Measurements from ENCODE around the gene FBXO30. TPM values are rescaled to one million over a fixed set of nuclear protein-coding genes. Genes with fewer than 3 reads are reported as not detected.

Gene FBXO30
- total and polyA plus RNA-seq, 10 of the 15 experiments (the other 5 are each of a cell fraction or from before 2014, with no cell fraction given), result 1.7 to 6.9 (median 5.3) TPM

GRCh38 chr6:145844933-145845540 is 30.4 kb upstream of the FBXO30 start:
- intact Hi-C loops (cut with micrococcal nuclease; ENCODE audit: unreplicated experiment), result no loop called here
- RAD21 ChIA-PET (ENCODE audit: unreplicated experiment), result no interaction called here
- POLR2A ChIA-PET, result interaction anchor here (0.9 kb wide), 1 partner anchor 88 kb away, joined by 3 read pairs; no protein-coding TSS in a partner anchor
- DNase-seq (ENCODE audit: low read depth, low spot score) (no peak), FAIRE-seq (no peak), ATAC-seq (no peak)
- no TSS peak for BruUV-seq (replicated peaks)
- no peak overlapping the region for H2AFZ ChIP-seq (ENCODE audit: control insufficient read depth, low read depth, low read length)
- H3K4me2 ChIP-seq (ENCODE audit: control insufficient read depth, insufficient read depth), result no peak overlapping the region
- no peaks in the 10 kb centered on the region for H3K27me3 ChIP-seq (replicated peaks in 1 of 2; ENCODE audit: control insufficient read depth in 2 of 2, insufficient read depth in 2 of 2, low read length in 1 of 2)
- H3K9ac ChIP-seq (ENCODE audit: control insufficient read depth, insufficient read depth, low read length), result no peak overlapping the region
- in situ Hi-C loops (cut with MboI), result no loop called here
- CTCF ChIA-PET, result no interaction called here
- TF ChIP-seq CREM (IDR thresholded peaks at IDR 0.05; ENCODE audit: low read depth), result no peak
- no peak for TF ChIP-seq CBX5 (IDR thresholded peaks at IDR 0.05; ENCODE audit: low read depth)
- TF ChIP-seq NFYB (IDR thresholded peaks at IDR 0.05; ENCODE audit: insufficient read depth, low read depth, low read length), result no peak
- no peak for TF ChIP-seq HDAC2 (IDR thresholded peaks at IDR 0.05)
- TF ChIP-seq BHLHE40 (IDR thresholded peaks at IDR 0.05; ENCODE audit: borderline replicate concordance in 1 of 2, low read depth in 2 of 2, low read length in 1 of 2), result no peak
- no peak for TF ChIP-seq BCL3 (IDR thresholded peaks at IDR 0.05; ENCODE audit: borderline replicate concordance, insufficient read depth, low read depth, low read length, poor library complexity, severe bottlenecking)
- no peak for TF ChIP-seq NFIC (IDR thresholded peaks at IDR 0.05; ENCODE audit: low read depth, low read length)
- TF ChIP-seq, protein P1, sequence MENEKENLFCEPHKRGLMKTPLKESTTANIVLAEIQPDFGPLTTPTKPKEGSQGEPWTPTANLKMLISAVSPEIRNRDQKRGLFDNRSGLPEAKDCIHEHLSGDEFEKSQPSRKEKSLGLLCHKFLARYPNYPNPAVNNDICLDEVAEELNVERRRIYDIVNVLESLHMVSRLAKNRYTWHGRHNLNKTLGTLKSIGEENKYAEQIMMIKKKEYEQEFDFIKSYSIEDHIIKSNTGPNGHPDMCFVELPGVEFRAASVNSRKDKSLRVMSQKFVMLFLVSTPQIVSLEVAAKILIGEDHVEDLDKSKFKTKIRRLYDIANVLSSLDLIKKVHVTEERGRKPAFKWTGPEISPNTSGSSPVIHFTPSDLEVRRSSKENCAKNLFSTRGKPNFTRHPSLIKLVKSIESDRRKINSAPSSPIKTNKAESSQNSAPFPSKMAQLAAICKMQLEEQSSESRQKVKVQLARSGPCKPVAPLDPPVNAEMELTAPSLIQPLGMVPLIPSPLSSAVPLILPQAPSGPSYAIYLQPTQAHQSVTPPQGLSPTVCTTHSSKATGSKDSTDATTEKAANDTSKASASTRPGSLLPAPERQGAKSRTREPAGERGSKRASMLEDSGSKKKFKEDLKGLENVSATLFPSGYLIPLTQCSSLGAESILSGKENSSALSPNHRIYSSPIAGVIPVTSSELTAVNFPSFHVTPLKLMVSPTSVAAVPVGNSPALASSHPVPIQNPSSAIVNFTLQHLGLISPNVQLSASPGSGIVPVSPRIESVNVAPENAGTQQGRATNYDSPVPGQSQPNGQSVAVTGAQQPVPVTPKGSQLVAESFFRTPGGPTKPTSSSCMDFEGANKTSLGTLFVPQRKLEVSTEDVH (IDR thresholded peaks at IDR 0.05; ENCODE audit: low read depth, partially characterized antibody), result no peak
- TF ChIP-seq FOS (IDR thresholded peaks at IDR 0.05; ENCODE audit: borderline replicate concordance, extremely low read depth, insufficient read length), result no peak
- no peak for TF ChIP-seq FOXM1 (IDR thresholded peaks at IDR 0.05; ENCODE audit: low read depth, low read length)
- TF ChIP-seq NR2F1 (conservative IDR thresholded peaks at IDR 0.05), result no peak
- TF ChIP-seq ZNF274 (IDR thresholded peaks at IDR 0.05; ENCODE audit: insufficient read depth, insufficient read length), result no peak
- no peaks in the 10 kb centered on the region for H3K79me2 ChIP-seq (ENCODE audit: control insufficient read depth, insufficient read depth, low read length)
- no peak overlapping the region for H3K4me3 ChIP-seq
- no peaks in the 10 kb centered on the region for H4K20me1 ChIP-seq (ENCODE audit: control insufficient read depth, insufficient read depth)
- H3K27ac ChIP-seq (ENCODE audit: control insufficient read depth, insufficient read depth), result no peak overlapping the region
- 34% methylated on average over 4 of the region's 4 CpGs for WGBS (ENCODE audit: insufficient coverage, insufficient replicate concordance, low lambda C conversion rate, missing lambda C conversion rate)
- H3K36me3 ChIP-seq (ENCODE audit: control insufficient read depth in 2 of 2, insufficient read depth in 2 of 2, low read length in 1 of 2), result no peaks in the 10 kb centered on the region
- no peaks in the 10 kb centered on the region for H3K9me3 ChIP-seq (replicated peaks; ENCODE audit: control insufficient read depth, insufficient read depth, low read length)
- no peaks in the 10 kb centered on the region for H3K4me1 ChIP-seq (ENCODE audit: control insufficient read depth, insufficient read depth, low read length)
- SMC1A ChIA-PET (ENCODE audit: uncharacterized antibody, unreplicated experiment), result interaction anchor here (1.1 kb wide), 1 partner anchor 12 kb away, joined by 3 read pairs; no protein-coding TSS in a partner anchor
